ENCODE data around the gene CDC42EP5. TPM values are rescaled to one million over a fixed set of nuclear protein-coding genes. Genes with fewer than 3 reads are reported as not detected.

Gene CDC42EP5
- total and polyA plus RNA-seq, 7 experiments from 2014 or later = not detected

DNA sequence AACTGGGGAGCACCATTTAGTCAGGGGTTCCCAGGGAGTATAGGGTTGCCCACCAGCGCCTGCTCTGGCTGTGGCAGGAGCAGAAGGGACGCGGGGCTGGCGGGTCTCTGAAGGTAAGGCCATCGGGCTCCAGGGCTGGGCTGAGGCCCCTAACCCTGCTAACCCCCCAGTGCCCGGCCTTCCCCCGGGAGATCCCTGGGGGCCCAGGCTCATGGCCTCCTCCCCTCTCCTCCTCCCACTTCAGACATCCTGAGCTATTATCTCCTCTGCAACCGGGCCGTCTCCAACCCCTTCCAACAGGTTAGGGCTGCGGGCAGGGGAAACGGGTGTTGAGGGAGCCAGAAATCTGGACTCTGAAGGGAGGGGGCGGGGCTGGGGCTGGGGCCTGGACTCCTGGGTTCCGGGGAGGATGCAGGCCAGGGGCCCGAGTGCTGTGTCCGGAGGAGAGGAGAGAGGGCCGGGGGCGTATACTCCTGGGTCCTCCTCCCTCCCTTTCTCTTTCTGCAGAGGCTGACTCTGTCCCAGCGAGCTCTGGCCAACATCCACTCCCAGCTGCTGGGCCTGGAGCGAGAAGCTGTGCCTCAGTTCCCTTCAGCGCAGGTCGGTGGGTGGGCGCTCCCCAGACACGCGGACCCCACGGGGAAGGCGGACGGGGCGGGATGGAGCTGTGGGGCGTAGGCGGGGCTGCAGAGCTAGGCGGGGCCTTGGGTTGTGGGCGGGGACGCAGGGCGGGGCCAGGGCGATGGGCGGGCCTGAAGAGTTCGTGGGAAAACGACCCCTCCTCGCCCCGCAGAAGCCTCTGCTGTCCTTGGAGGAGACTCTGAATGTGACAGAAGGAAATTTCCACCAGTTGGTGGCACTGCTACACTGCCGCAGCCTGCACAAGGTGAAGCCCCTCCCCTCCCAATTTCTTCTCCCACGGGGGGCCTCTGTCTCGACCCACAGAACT, 42.5 kb downstream of the CDC42EP5 start:
- POLR2A ChIA-PET = interaction anchor here (1.0 kb wide), 1 partner anchor 10 kb away, joined by 3 read pairs; no protein-coding TSS in a partner anchor
- H3K4me3 Mint-ChIP-seq = peak overlapping the region; percentile 45 to 84 (median 66)
- no peaks in the 10 kb centered on the region for H3K36me3 ChIP-seq (ENCODE audit: control insufficient read depth in 2 of 3, insufficient read depth in 3 of 3, low read length in 3 of 3)
- H3K27ac ChIP-seq (ENCODE audit: low read depth, low read length) = no peak overlapping the region
- peak; percentile 87 for ATAC-seq
- intact Hi-C loops (cut with micrococcal nuclease) = no loop called here
- H3K27me3 Mint-ChIP-seq = peaks cover 0 to 23% (median 12%) of the 10 kb centered on the region in 5 donors
- H3K4me1 ChIP-seq (ENCODE audit: control insufficient read depth in 2 of 2, insufficient read depth in 2 of 2, low read length in 2 of 2) = peaks cover 0 to 10% of the 10 kb centered on the region in 2 donors
- H3K9me3 Mint-ChIP-seq = no peaks in the 10 kb centered on the region
- peaks cover 0 to 4% (median 0%) of the 10 kb centered on the region in 5 donors for H3K36me3 Mint-ChIP-seq
- peak overlapping the region in 3 of 9 donors; percentile 24 to 63 (median 59) for H3K27ac Mint-ChIP-seq
- H3K4me3 ChIP-seq (ENCODE audit: low read length) = no peak overlapping the region
- H3K4me1 Mint-ChIP-seq = peaks cover 12 to 24% (median 21%) of the 10 kb centered on the region in 7 donors
- no peaks in the 10 kb centered on the region for H3K9me3 ChIP-seq (ENCODE audit: control insufficient read depth in 2 of 3, low read length in 3 of 3)
- DNase-seq = peak in 7 of 9 donors; percentile 22 to 60 (median 33)
- CTCF ChIA-PET = no interaction called here
- no peaks in the 10 kb centered on the region for H3K27me3 ChIP-seq (ENCODE audit: control insufficient read depth in 2 of 2, insufficient read depth in 2 of 2, low read length in 2 of 2)

- CTCF ChIA-PET = no interaction called here
- Mint-ChIP-seq H3K9me3 (no peaks in the 10 kb centered on the region), H3K4me3 (peak overlapping the region in 5 of 10 donors; percentile 14 to 82 (median 54)), H3K27me3 (peaks cover 0 to 26% (median 15%) of the 10 kb centered on the region in 5 donors), H3K4me1 (peaks cover 8 to 18% (median 16%) of the 10 kb centered on the region in 7 donors), H3K36me3 (no peaks in the 10 kb centered on the region), H3K27ac (peak overlapping the region in 1 of 9 donors; percentile 86)
- intact Hi-C loops (cut with micrococcal nuclease) = no loop called here
- peaks cover 0 to 9% of the 10 kb centered on the region in 2 donors for H3K4me1 ChIP-seq (ENCODE audit: control insufficient read depth in 2 of 2, insufficient read depth in 2 of 2, low read length in 2 of 2)
- H3K27me3 ChIP-seq (ENCODE audit: control insufficient read depth in 2 of 2, insufficient read depth in 2 of 2, low read length in 2 of 2) = no peaks in the 10 kb centered on the region
- DNase-seq (peak in 1 of 9 donors; percentile 7), ATAC-seq (no peak)
- H3K4me3 ChIP-seq (ENCODE audit: low read length) = no peak overlapping the region
- H3K36me3 ChIP-seq (ENCODE audit: control insufficient read depth in 2 of 3, insufficient read depth in 3 of 3, low read length in 3 of 3) = no peaks in the 10 kb centered on the region
- no peak overlapping the region for H3K27ac ChIP-seq (ENCODE audit: low read depth, low read length)
- POLR2A ChIA-PET = interaction anchor here (1.0 kb wide), 1 partner anchor 9 kb away, joined by 3 read pairs; no protein-coding TSS in a partner anchor
- H3K9me3 ChIP-seq (ENCODE audit: control insufficient read depth in 2 of 3, low read length in 3 of 3) = no peaks in the 10 kb centered on the region
Measured at GRCh38 chr19:54429545-54430227, 43.4 kb downstream of the CDC42EP5 start.

DNA sequence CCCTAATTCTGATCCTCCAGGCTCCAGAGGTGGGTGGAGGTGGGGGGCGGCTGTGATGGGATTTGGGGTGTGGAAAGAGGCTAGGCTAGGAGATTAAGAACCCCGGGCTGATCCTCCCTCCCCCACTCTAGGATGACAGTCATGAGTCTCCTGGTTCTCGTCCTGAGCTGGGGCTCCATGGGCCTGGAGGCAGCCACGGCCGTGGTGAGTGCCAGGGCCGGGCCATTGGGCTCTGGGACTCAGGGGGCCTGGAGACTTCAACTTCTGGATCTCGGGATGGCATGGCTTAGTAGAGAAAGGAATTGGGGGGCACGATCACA, 44.0 kb downstream of the CDC42EP5 start:
- CTCF ChIA-PET = no interaction called here
- peaks cover 0 to 4% of the 10 kb centered on the region in 2 donors for H3K4me1 ChIP-seq (ENCODE audit: control insufficient read depth in 2 of 2, insufficient read depth in 2 of 2, low read length in 2 of 2)
- H3K27me3 ChIP-seq (ENCODE audit: control insufficient read depth in 2 of 2, insufficient read depth in 2 of 2, low read length in 2 of 2) = no peaks in the 10 kb centered on the region
- Mint-ChIP-seq H3K36me3 (no peaks in the 10 kb centered on the region), H3K4me1 (peaks cover 5 to 13% (median 11%) of the 10 kb centered on the region in 7 donors), H3K9me3 (no peaks in the 10 kb centered on the region), H3K27ac (peak overlapping the region in 1 of 9 donors; percentile 86), H3K27me3 (peaks cover 0 to 29% (median 18%) of the 10 kb centered on the region in 5 donors), H3K4me3 (peak overlapping the region in 3 of 10 donors; percentile 14 to 82 (median 51))
- no peaks in the 10 kb centered on the region for H3K36me3 ChIP-seq (ENCODE audit: control insufficient read depth in 2 of 3, insufficient read depth in 3 of 3, low read length in 3 of 3)
- H3K4me3 ChIP-seq (ENCODE audit: low read length) = no peak overlapping the region
- DNase-seq (no peak), ATAC-seq (no peak)
- H3K27ac ChIP-seq (ENCODE audit: low read depth, low read length) = no peak overlapping the region
- intact Hi-C loops (cut with micrococcal nuclease) = no loop called here
- H3K9me3 ChIP-seq (ENCODE audit: control insufficient read depth in 2 of 3, low read length in 3 of 3) = no peaks in the 10 kb centered on the region
- POLR2A ChIA-PET = no interaction called here

GRCh38 chr19:54428323-54429175, 44.5 kb downstream of the CDC42EP5 start:
- no peaks in the 10 kb centered on the region for H3K36me3 Mint-ChIP-seq
- no peaks in the 10 kb centered on the region for H3K9me3 Mint-ChIP-seq
- Histone ChIP-seq H3K9me3 (ENCODE audit: control insufficient read depth in 2 of 3, low read length in 3 of 3) (no peaks in the 10 kb centered on the region), H3K4me1 (ENCODE audit: control insufficient read depth in 2 of 2, insufficient read depth in 2 of 2, low read length in 2 of 2) (peaks cover 0 to 4% of the 10 kb centered on the region in 2 donors), H3K27ac (ENCODE audit: low read depth, low read length) (no peak overlapping the region), H3K27me3 (ENCODE audit: control insufficient read depth in 2 of 2, insufficient read depth in 2 of 2, low read length in 2 of 2) (no peaks in the 10 kb centered on the region), H3K4me3 (ENCODE audit: low read length) (no peak overlapping the region), H3K36me3 (ENCODE audit: control insufficient read depth in 2 of 3, insufficient read depth in 3 of 3, low read length in 3 of 3) (no peaks in the 10 kb centered on the region)
- POLR2A ChIA-PET = interaction anchor here (1.2 kb wide), 1 partner anchor 11 kb away, joined by 3 read pairs; no protein-coding TSS in a partner anchor
- H3K27me3 Mint-ChIP-seq = peaks cover 4 to 35% (median 22%) of the 10 kb centered on the region in 5 donors
- no peak overlapping the region for H3K4me3 Mint-ChIP-seq
- peak in 1 of 9 donors; percentile 6 for DNase-seq
- peaks cover 2 to 10% (median 7%) of the 10 kb centered on the region in 7 donors for H3K4me1 Mint-ChIP-seq
- intact Hi-C loops (cut with micrococcal nuclease) = no loop called here
- no peak for ATAC-seq
- H3K27ac Mint-ChIP-seq = no peak overlapping the region
- CTCF ChIA-PET = no interaction called here

DNA sequence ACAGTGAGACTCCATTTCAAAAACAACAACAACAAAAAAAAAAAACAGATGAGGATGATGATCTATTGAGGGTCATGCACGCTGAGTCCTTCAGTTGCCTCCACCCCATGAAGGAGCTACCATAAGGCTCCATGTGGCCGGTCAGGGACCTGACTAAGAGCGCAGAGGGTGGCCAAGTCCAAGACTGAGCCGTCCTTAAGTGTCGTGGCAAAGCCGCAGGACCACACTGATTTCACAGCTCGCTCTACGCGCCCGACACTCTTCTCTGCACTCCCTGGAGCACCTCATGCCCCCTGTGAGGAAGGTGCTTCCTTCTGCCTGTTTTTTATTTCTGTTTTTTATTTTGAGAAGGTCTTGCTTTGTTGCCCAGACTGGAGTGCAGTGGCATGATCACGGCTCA, 45.5 kb downstream of the CDC42EP5 start:
- H3K4me3 Mint-ChIP-seq = no peak overlapping the region
- Histone ChIP-seq H3K9me3 (ENCODE audit: control insufficient read depth in 2 of 3, low read length in 3 of 3) (no peaks in the 10 kb centered on the region), H3K4me1 (ENCODE audit: control insufficient read depth in 2 of 2, insufficient read depth in 2 of 2, low read length in 2 of 2) (peaks cover 0 to 4% of the 10 kb centered on the region in 2 donors), H3K27ac (ENCODE audit: low read depth, low read length) (no peak overlapping the region), H3K4me3 (ENCODE audit: low read length) (no peak overlapping the region), H3K27me3 (ENCODE audit: control insufficient read depth in 2 of 2, insufficient read depth in 2 of 2, low read length in 2 of 2) (no peaks in the 10 kb centered on the region), H3K36me3 (ENCODE audit: control insufficient read depth in 2 of 3, insufficient read depth in 3 of 3, low read length in 3 of 3) (no peaks in the 10 kb centered on the region)
- ChIA-PET CTCF (no interaction called here), POLR2A (interaction anchor here (0.7 to 1.2 kb wide), 2 partner anchors 11 to 91 kb away, joined by 3 to 8 read pairs; no protein-coding TSS in a partner anchor)
- H3K27ac Mint-ChIP-seq = no peak overlapping the region
- no peak for DNase-seq
- H3K36me3 Mint-ChIP-seq = no peaks in the 10 kb centered on the region
- no peak for ATAC-seq
- intact Hi-C loops (cut with micrococcal nuclease) = no loop called here
- peaks cover 2 to 10% (median 7%) of the 10 kb centered on the region in 7 donors for H3K4me1 Mint-ChIP-seq
- no peaks in the 10 kb centered on the region for H3K9me3 Mint-ChIP-seq
- H3K27me3 Mint-ChIP-seq = peaks cover 8 to 41% (median 29%) of the 10 kb centered on the region in 5 donors
